ENCODE data around the gene NECTIN4. TPM values are rescaled to one million over a fixed set of nuclear protein-coding genes. Genes with fewer than 3 reads are reported as not detected.

The NECTIN4 gene
- polyA plus RNA-seq, 1 experiment = 0.16 TPM

- ChIA-PET POLR2A (interaction anchor here (0.5 to 3.1 kb wide), 5 partner anchors 10 to 88 kb away, joined by 4 to 10 read pairs (median 7); partner anchors contain the start of genes DEDD and NECTIN4), CTCF (interaction anchor here (1.1 to 4.3 kb wide), 4 partner anchors 27 to 53 kb away, joined by 3 to 44 read pairs (median 6); partner anchors contain the start of gene KLHDC9)
- no peak for DNase-seq (ENCODE audit: low read depth, low spot score)
- H3K27me3 ChIP-seq (ENCODE audit: control insufficient read depth, insufficient read depth, low read length) = no peaks in the 10 kb centered on the region
- peak overlapping the region; percentile 95 for H3K27ac ChIP-seq (ENCODE audit: low read depth, low read length)
- peaks cover 19% of the 10 kb centered on the region for H3K9me3 ChIP-seq (ENCODE audit: control insufficient read depth, insufficient read depth, low read length)
- no peak for TF ChIP-seq CTCF (IDR thresholded peaks at IDR 0.05; ENCODE audit: low read depth, low read length)
- peak overlapping the region; percentile 86 for H3K4me3 ChIP-seq (ENCODE audit: low read depth, low read length)
Measured at GRCh38 chr1:161044535-161044907, 44.8 kb downstream of the NECTIN4 start.

- TF ChIP-seq CTCF (IDR thresholded peaks at IDR 0.05; ENCODE audit: low read depth, low read length) = no peak
- DNase-seq (ENCODE audit: low read depth, low spot score) = no peak
- no peaks in the 10 kb centered on the region; the same call in 1 of the 2 replicates for H3K9me3 ChIP-seq (ENCODE audit: control insufficient read depth, insufficient read depth, low read length)
- H3K27me3 ChIP-seq (ENCODE audit: control insufficient read depth, insufficient read depth, low read length) = no peaks in the 10 kb centered on the region
- ChIA-PET POLR2A (no interaction called here), CTCF (interaction anchor here (1.0 to 3.6 kb wide), 2 partner anchors 46 to 58 kb away, joined by 7 to 39 read pairs; partner anchors contain the start of gene KLHDC9)
- no peak overlapping the region for H3K4me3 ChIP-seq (ENCODE audit: low read depth, low read length)
- no peak overlapping the region for H3K27ac ChIP-seq (ENCODE audit: low read depth, low read length)
Measured at GRCh38 chr1:161039546-161039945, 49.8 kb downstream of the NECTIN4 start.

GRCh38 chr1:161039154-161039545 is 50.2 kb downstream of the NECTIN4 start:
- H3K9me3 ChIP-seq (ENCODE audit: control insufficient read depth, insufficient read depth, low read length) = no peaks in the 10 kb centered on the region; the same call in 1 of the 2 replicates
- ChIA-PET POLR2A (no interaction called here), CTCF (no interaction called here)
- no peak overlapping the region for H3K27ac ChIP-seq (ENCODE audit: low read depth, low read length)
- TF ChIP-seq CTCF (IDR thresholded peaks at IDR 0.05; ENCODE audit: low read depth, low read length) = no peak
- no peaks in the 10 kb centered on the region for H3K27me3 ChIP-seq (ENCODE audit: control insufficient read depth, insufficient read depth, low read length)
- H3K4me3 ChIP-seq (ENCODE audit: low read depth, low read length) = no peak overlapping the region
- no peak for DNase-seq (ENCODE audit: low read depth, low spot score)

GRCh38 chr1:161038523-161039153 is 50.7 kb downstream of the NECTIN4 start, which contains the start of gene TSTD1:
TSTD1 (minus strand) TSS chr1:161038964; CDS start chr1:161038889, 75 bp downstream.
- DNase-seq (ENCODE audit: low read depth, low spot score) = no peak
- POLR2A ChIA-PET = no interaction called here
- CTCF ChIA-PET = no interaction called here

More at GRCh38 chr1:161038523-161039153, 50.7 kb downstream of the NECTIN4 start, which contains the start of gene TSTD1:
- Histone ChIP-seq H3K9me3 (ENCODE audit: control insufficient read depth, insufficient read depth, low read length) (no peaks in the 10 kb centered on the region; the same call in 1 of the 2 replicates), H3K27ac (ENCODE audit: low read depth, low read length) (no peak within 1 kb of the TSS), H3K27me3 (ENCODE audit: control insufficient read depth, insufficient read depth, low read length) (no peaks in the 10 kb centered on the region), H3K4me3 (ENCODE audit: low read depth, low read length) (no peak within 1 kb of the TSS)
- no peak for TF ChIP-seq CTCF (IDR thresholded peaks at IDR 0.05; ENCODE audit: low read depth, low read length)
